A549 (cell line): ENCODE data around the gene P2RX4. TPM values are rescaled to one million over a fixed set of nuclear protein-coding genes. Genes with fewer than 3 reads are reported as not detected.
"Not testable (repeated sequence)": the region's sequence is repeated elsewhere in the genome, so short reads cannot be mapped to it uniquely, and the experiment has no call there.

ENCODE experiments used
- ATAC-seq, 2 experiments: fragments of 200-7000 bp in 1 of 2; fragments of >200 bp in 1 of 2; cut with Nextera tagmentation in 1 of 2; cut with Tn5 transposase in 1 of 2; 3 replicates each; pipeline versions ENCODE4 v1.8.0 to v1.9.1; 2018 to 2020; ENCODE audit warnings: mild to moderate bottlenecking in 1 of 2, moderate library complexity in 1 of 2
- CTCF ChIA-PET: fragments of 300-600 bp; sonication (Branson Sonifier 250); formaldehyde crosslinking; extraction: SDS; loops from one replicate; lab custom pipeline; 2021; ENCODE audit warnings: antibody characterized with exemption, inconsistent platforms; lab: Yijun Ruan, JAX
- POLR2A ChIA-PET: fragments of 350-600 bp; formaldehyde crosslinking; extraction: SDS; loops from one replicate; lab custom pipeline; 2021; ENCODE audit warnings: antibody characterized with exemption, inconsistent platforms; lab: Yijun Ruan, JAX
- DNase-seq, 2 experiments: peaks; one replicate each; pipeline versions ENCODE4 v3.0.0 to v3.0.0-alpha.2; 2011 to 2016; ENCODE audit warnings: low read depth in 1 of 2, low spot score in 1 of 2
- FAIRE-seq: peaks from 2 replicates; lab custom pipeline; 2011; peaks lifted over from hg19 to GRCh38; lab: Jason Lieb, UNC
- H3K27ac ChIP-seq, 2 experiments: fragments of >200 bp; sonication (Bioruptor Twin); formaldehyde crosslinking; 3 replicates each; pipeline ENCODE4 v1.5.1; 2016 to 2017
- H3K4me1 ChIP-seq: fragments of >200 bp; sonication (Bioruptor Twin); formaldehyde crosslinking; 3 replicates; pipeline ENCODE4 v1.6.1; 2016
- H3K4me2 ChIP-seq: fragments of >200 bp; sonication (Bioruptor Twin); formaldehyde crosslinking; 3 replicates; pipeline ENCODE4 v1.6.1; 2016
- H3K4me3 ChIP-seq: fragments of >200 bp; sonication (Bioruptor Twin); formaldehyde crosslinking; 3 replicates; pipeline ENCODE4 v1.5.1; 2016
- H3K9me3 ChIP-seq: fragments of >200 bp; sonication (Bioruptor Twin); formaldehyde crosslinking; 3 replicates; pipeline ENCODE4 v1.6.1; 2016
- BHLHE40 ChIP-seq: IDR thresholded peaks from 2 replicates; pipeline ENCODE4 v1.6.1; 2012; ENCODE audit warnings: low read depth, low read length, inconsistent platforms
- CHD2 ChIP-seq: fragments of 150-350 bp; IDR thresholded peaks from 2 replicates; pipeline ENCODE4 v1.6.1; 2014; ENCODE audit warnings: low read length; ENCODE audit not compliant: partially characterized antibody
- CHD4 ChIP-seq: fragments of 200-600 bp; sonication (generic); IDR thresholded peaks from 2 replicates; pipeline ENCODE4 v1.6.1; 2016; ENCODE audit warnings: antibody characterized with exemption, mild to moderate bottlenecking, borderline replicate concordance
- FOSB ChIP-seq: fragments of 250-450 bp; sonication (Bioruptor Pico); IDR thresholded peaks from 2 replicates; pipeline ENCODE4 v1.5.0; 2020; ENCODE audit warnings: mild to moderate bottlenecking, moderate library complexity
- FOSL2 ChIP-seq, 2 experiments: fragments of 450-650 bp in 1 of 2; fragments of >200 bp in 1 of 2; sonication (Bioruptor Twin) in 1 of 2; formaldehyde crosslinking; IDR thresholded peaks; 2 replicates each; pipeline versions ENCODE4 v1.5.0 to v1.6.1; 2016 to 2020; ENCODE audit warnings: mild to moderate bottlenecking in 1 of 2, moderate library complexity in 1 of 2
- FOXS1 ChIP-seq: fragments of 250-450 bp; sonication (Bioruptor Pico); IDR thresholded peaks from 2 replicates; pipeline ENCODE4 v1.5.0; 2020; ENCODE audit warnings: mild to moderate bottlenecking, moderate library complexity
- HDAC2 ChIP-seq: fragments of 200-600 bp; sonication (generic); IDR thresholded peaks from 2 replicates; pipeline ENCODE4 v1.6.1; 2016
- HMGXB4 ChIP-seq: fragments of 250-450 bp; sonication (Bioruptor Pico); IDR thresholded peaks from 2 replicates; pipeline ENCODE4 v1.5.0; 2021; ENCODE audit warnings: mild to moderate bottlenecking, moderate library complexity, borderline replicate concordance
- HOXB5 ChIP-seq: fragments of 250-450 bp; sonication (Bioruptor Pico); IDR thresholded peaks from 2 replicates; pipeline ENCODE4 v1.5.0; 2020; ENCODE audit warnings: mild to moderate bottlenecking, moderate library complexity
- JUNB ChIP-seq: fragments of >200 bp; sonication (Bioruptor Twin); formaldehyde crosslinking; IDR thresholded peaks from 2 replicates; pipeline ENCODE4 v1.6.1; 2016
- POLR2A ChIP-seq: IDR thresholded peaks from 2 replicates; pipeline ENCODE4 v1.6.1; 2012; ENCODE audit warnings: mild to moderate bottlenecking, low read length
- POLR2AphosphoS2 ChIP-seq: conservative IDR thresholded peaks from 2 replicates; pipeline ENCODE4 v1.6.1; 2012; ENCODE audit warnings: low read length, improper control_type of control experiment, inconsistent platforms
- RAD21 ChIP-seq, 2 experiments: fragments of >200 bp in 1 of 2; sonication (Bioruptor Twin) in 1 of 2; formaldehyde crosslinking in 1 of 2; IDR thresholded peaks in 1 of 2; conservative IDR thresholded peaks in 1 of 2; 2 replicates in 1 of 2; 3 replicates in 1 of 2; pipeline ENCODE4 v1.6.1; 2012 to 2018; ENCODE audit warnings: inconsistent platforms in 1 of 2
- REST ChIP-seq: fragments of 200-600 bp; sonication (generic); IDR thresholded peaks from 2 replicates; pipeline ENCODE4 v1.6.1; 2016; ENCODE audit warnings: antibody characterized with exemption, mild to moderate bottlenecking, moderate library complexity
- RNF2 ChIP-seq: fragments of 200-600 bp; sonication (generic); IDR thresholded peaks from 2 replicates; pipeline ENCODE4 v1.6.1; 2016; ENCODE audit warnings: low read depth, mild to moderate bottlenecking, antibody characterized with exemption, moderate library complexity, borderline replicate concordance
- TP53 ChIP-seq: fragments of 250-450 bp; sonication (Bioruptor Pico); IDR thresholded peaks from 2 replicates; pipeline ENCODE4 v1.5.0; 2021; ENCODE audit warnings: mild to moderate bottlenecking, moderate library complexity
- USF2 ChIP-seq: fragments of 450-650 bp; IDR thresholded peaks from 2 replicates; pipeline ENCODE4 v1.6.1; 2014; ENCODE audit warnings: antibody characterized with exemption
- ZC3H11A ChIP-seq: fragments of 450-650 bp; IDR thresholded peaks from 2 replicates; pipeline ENCODE4 v1.6.1; 2014; ENCODE audit warnings: antibody characterized with exemption, mild to moderate bottlenecking
- ZFP36 ChIP-seq: fragments of 450-650 bp; IDR thresholded peaks from 2 replicates; pipeline ENCODE4 v1.6.1; 2014; ENCODE audit warnings: borderline replicate concordance; ENCODE audit not compliant: partially characterized antibody
- WGBS: methylation state at CpG from one replicate; pipeline ENCODE4 v1.1.6; 2017; ENCODE audit errors: missing lambda C conversion rate; 5-methylcytosine and 5-hydroxymethylcytosine counted together
- polyA plus RNA-seq, 4 experiments: library from polyadenylated mRNA; depleted of rRNA in 3 of 4; stranded (reverse); fragments of >200 nt; fragmentation: RNase III in 1 of 4; extraction: RNeasy Plus Mini Kit Qiagen cat#74134 plus additional on column Dnase treatment in 1 of 4; gene quantifications; 2 replicates in 3 of 4; 3 replicates in 1 of 4; pipeline ENCODE4 v1.2.3, GENCODE V29; 2011 to 2017
- TF ChIP-seq, protein P1 (sequence below): fragments of >200 bp; sonication (Bioruptor Twin); formaldehyde crosslinking; IDR thresholded peaks from 2 replicates; pipeline ENCODE4 v1.6.1; 2016
- TF ChIP-seq, protein P2 (sequence below): IDR thresholded peaks from 2 replicates; pipeline ENCODE4 v1.6.1; 2012
- TF ChIP-seq, protein P3 (sequence below): fragments of 250-450 bp; sonication (Bioruptor Pico); IDR thresholded peaks from 2 replicates; pipeline ENCODE4 v1.5.0; 2020; ENCODE audit warnings: low read depth, mild to moderate bottlenecking, moderate library complexity

P2RX4 gene
- polyA plus RNA-seq, 2 of the 4 experiments (the other 2 are of a cell fraction): 16.0 to 27.5 TPM

DNA sequence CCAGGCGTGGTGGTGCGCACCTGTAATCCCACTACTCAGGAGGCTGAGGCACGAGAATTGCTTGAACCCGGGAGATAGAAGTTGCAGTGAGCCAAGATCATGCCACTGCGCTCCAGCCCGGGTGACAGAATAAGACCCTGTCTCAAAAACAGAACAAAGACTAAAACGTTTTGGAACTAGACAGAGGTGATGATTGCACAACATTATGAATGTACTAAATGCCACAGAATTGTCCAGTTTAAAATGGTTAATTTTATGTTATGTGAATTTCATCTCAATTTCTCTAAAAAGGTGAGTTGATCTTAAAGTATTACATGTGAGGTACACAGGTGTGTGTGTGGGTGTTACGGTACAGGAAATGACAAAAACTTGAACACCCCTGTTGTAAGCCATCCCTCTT, 16.5 kb downstream of the P2RX4 start:
- H3K9me3 ChIP-seq: no peaks in the 10 kb centered on the region
- WGBS: 82% methylated on average over 8 of the region's 8 CpGs
- no peak for ATAC-seq
- H3K27ac ChIP-seq: no peak overlapping the region
- ChIA-PET CTCF (no interaction called here), POLR2A (no interaction called here)
- H3K4me1 ChIP-seq: 0 out of 3 replicates have a peak, but pooled peaks cover 3% of the 10 kb centered on the region
- no peak for FAIRE-seq
- no peak overlapping the region for H3K4me3 ChIP-seq
- H3K4me2 ChIP-seq: no peak overlapping the region
- DNase-seq: no peak
- TF ChIP-seq RNF2: no peak
- no peak for TF ChIP-seq FOSB (CRISPR knock-in tag)
- no peak for TF ChIP-seq HOXB5 (CRISPR knock-in tag)
- no peak for TF ChIP-seq ZFP36
- TF ChIP-seq FOXS1: no peak
- TF ChIP-seq POLR2AphosphoS2: no peak

DNA sequence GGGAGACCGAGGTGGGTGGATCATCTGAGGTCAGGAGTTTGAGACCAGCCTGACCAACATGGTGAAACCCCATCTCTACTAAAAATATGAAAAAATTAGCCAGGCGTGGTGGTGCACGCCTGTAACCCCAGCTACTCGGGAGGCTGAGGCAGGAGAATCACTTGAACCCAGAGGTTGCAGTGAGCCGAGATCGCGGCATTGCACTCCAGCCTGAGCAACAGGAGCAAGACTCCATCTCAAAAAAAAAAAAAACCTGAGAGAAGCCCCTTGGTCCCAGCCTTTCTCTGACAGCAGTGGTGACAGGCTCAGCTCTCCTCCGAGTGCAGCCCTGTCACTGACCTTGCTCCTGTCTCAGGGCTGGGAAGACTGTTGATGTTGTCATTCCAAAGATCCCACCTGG, 16.9 kb downstream of the P2RX4 start:
- H3K9me3 ChIP-seq, H3K27ac ChIP-seq, POLR2A ChIA-PET, H3K4me1 ChIP-seq, ATAC-seq, H3K4me2 ChIP-seq, FAIRE-seq, H3K4me3 ChIP-seq, DNase-seq, CTCF ChIA-PET: not testable (repeated sequence)
- 93% methylated on average over 8 of the region's 8 CpGs for WGBS

DNA sequence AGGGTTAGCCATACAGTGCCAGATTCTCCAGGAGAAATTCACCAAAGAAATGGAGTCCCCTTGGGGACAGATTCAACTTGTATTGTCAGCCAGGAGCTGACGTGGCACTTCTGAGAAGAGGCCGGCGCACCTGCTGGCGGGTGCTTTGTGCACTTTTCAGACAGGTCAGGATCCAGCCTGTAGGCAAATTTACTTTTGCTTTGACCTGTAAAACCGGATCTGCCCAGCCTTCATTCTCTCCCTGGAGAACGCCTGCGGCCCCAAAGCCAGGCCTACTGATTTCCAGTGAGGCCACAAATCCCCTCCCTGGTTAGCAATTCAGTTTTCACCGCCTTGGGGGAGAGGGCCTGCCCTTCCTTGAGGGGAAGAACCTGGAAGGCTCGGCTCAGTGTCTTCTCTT, 17.4 kb downstream of the P2RX4 start:
- Histone ChIP-seq H3K9me3 (no peaks in the 10 kb centered on the region), H3K27ac (no peak overlapping the region), H3K4me1 (0 out of 3 replicates have a peak, but pooled peaks cover 3% of the 10 kb centered on the region), H3K4me2 (no peak overlapping the region), H3K4me3 (no peak overlapping the region)
- CTCF ChIA-PET: no interaction called here
- 82% methylated on average over 9 of the region's 9 CpGs for WGBS
- FAIRE-seq (no peak), DNase-seq (no peak), ATAC-seq (no peak)
- TF ChIP-seq CHD4 (no peak), FOSL2 (IDR thresholded peaks at IDR 0.05) (no peak), FOSL2 (CRISPR knock-in tag; IDR thresholded peaks at IDR 0.05) (no peak), POLR2A (no peak), CHD2 (no peak), HOXB5 (CRISPR knock-in tag) (no peak)
- POLR2A ChIA-PET: no interaction called here

DNA sequence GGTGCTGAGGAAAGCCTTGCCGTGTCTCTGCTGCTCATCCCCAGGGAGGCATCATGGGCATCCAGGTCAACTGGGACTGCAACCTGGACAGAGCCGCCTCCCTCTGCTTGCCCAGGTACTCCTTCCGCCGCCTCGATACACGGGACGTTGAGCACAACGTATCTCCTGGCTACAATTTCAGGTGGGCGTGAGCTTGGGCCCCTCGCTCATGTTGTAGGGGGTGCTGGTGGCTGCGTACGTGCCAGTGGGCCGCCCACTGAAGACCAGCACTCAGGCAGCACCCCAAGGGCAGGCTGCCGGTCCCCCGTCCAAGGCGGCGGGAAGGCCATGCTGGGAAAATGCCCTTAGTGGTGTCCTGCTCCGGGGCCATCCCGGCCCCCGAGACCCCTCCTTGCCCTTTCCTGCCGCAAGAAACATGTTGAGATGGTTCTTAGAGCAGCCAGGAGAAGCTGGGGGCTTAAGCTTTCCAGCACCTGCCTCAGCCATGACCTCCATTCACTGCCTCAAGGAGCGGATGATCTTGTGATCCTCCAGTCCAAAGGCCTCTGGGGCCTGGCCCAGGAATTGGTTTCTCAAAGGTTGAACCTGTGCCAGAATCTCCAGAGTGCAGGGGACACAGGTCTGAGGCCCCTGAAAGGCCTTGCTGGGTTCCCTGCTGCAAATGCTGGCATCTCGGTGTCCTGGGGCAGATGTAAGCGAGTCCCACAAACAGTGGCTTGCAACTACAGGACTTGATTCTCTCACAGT, 19.2 kb downstream of the P2RX4 start:
- no peak overlapping the region for H3K4me3 ChIP-seq
- 0 out of 3 replicates have a peak, but pooled peaks cover 3% of the 10 kb centered on the region for H3K4me1 ChIP-seq
- 94% methylated on average over 19 of the region's 24 CpGs for WGBS
- DNase-seq (no peak), FAIRE-seq (no peak), ATAC-seq (no peak)
- no peaks in the 10 kb centered on the region for H3K9me3 ChIP-seq
- no peak overlapping the region for H3K27ac ChIP-seq
- ChIA-PET POLR2A (no interaction called here), CTCF (interaction anchor here (0.6 to 2.4 kb wide), 11 partner anchors 10 to 162 kb away, joined by 3 to 29 read pairs (median 4); no protein-coding TSS in a partner anchor)
- no peak overlapping the region for H3K4me2 ChIP-seq
- no peak for TF ChIP-seq REST
- TF ChIP-seq BHLHE40: no peak
- TF ChIP-seq, protein P1, sequence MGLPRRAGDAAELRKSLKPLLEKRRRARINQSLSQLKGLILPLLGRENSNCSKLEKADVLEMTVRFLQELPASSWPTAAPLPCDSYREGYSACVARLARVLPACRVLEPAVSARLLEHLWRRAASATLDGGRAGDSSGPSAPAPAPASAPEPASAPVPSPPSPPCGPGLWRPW: no peak
- TF ChIP-seq TP53 (CRISPR knock-in tag): no peak
- no peak for TF ChIP-seq RAD21 (conservative IDR thresholded peaks at IDR 0.05 in 1 of 2, IDR thresholded peaks at IDR 0.05 in 1 of 2)
- TF ChIP-seq ZC3H11A: no peak
- no peak for TF ChIP-seq HMGXB4 (CRISPR knock-in tag)
- TF ChIP-seq, protein P2, sequence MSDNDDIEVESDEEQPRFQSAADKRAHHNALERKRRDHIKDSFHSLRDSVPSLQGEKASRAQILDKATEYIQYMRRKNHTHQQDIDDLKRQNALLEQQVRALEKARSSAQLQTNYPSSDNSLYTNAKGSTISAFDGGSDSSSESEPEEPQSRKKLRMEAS: no peak
- TF ChIP-seq, protein P3, sequence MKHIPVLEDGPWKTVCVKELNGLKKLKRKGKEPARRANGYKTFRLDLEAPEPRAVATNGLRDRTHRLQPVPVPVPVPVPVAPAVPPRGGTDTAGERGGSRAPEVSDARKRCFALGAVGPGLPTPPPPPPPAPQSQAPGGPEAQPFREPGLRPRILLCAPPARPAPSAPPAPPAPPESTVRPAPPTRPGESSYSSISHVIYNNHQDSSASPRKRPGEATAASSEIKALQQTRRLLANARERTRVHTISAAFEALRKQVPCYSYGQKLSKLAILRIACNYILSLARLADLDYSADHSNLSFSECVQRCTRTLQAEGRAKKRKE: no peak
- no peak for TF ChIP-seq HDAC2
- TF ChIP-seq JUNB: no peak
- no peak for TF ChIP-seq USF2
